NCI-H446 (cell line): Measurements from ENCODE around the gene MTUS2.

Source experiments
- DNase-seq, 2 experiments: peaks; one replicate each; lab custom pipeline; 2025; lab: John Stamatoyannopoulos, UW

Gene MTUS2

GRCh38 chr13:29108068-29108786 lies 288.1 kb downstream of the MTUS2 start:
- no peak for DNase-seq

GRCh38 chr13:29109987-29110386 lies 289.8 kb downstream of the MTUS2 start:
- no peak for DNase-seq

- DNase-seq: no peak
Observed at GRCh38 chr13:29111446-29111845, 291.3 kb downstream of the MTUS2 start.

- DNase-seq: no peak
Observed at GRCh38 chr13:29115842-29116241, 295.7 kb downstream of the MTUS2 start.

- no peak for DNase-seq
Observed at GRCh38 chr13:29117663-29118062, 297.5 kb downstream of the MTUS2 start.

GRCh38 chr13:29118471-29118870 lies 298.3 kb downstream of the MTUS2 start:
- no peak for DNase-seq

- DNase-seq: no peak
Observed at GRCh38 chr13:29125191-29125933, 305.2 kb downstream of the MTUS2 start.

- DNase-seq: no peak
Observed at GRCh38 chr13:29125934-29126424, 305.8 kb downstream of the MTUS2 start.

- DNase-seq: no peak
Observed at GRCh38 chr13:29129616-29130015, 309.5 kb downstream of the MTUS2 start.

GRCh38 chr13:29131159-29131558 lies 311.0 kb downstream of the MTUS2 start:
- DNase-seq: no peak

- DNase-seq: no peak
Observed at GRCh38 chr13:29131881-29132668, 311.9 kb downstream of the MTUS2 start.

- no peak for DNase-seq
Observed at GRCh38 chr13:29136341-29136740, 316.2 kb downstream of the MTUS2 start.

GRCh38 chr13:29137016-29137415 lies 316.9 kb downstream of the MTUS2 start:
- no peak for DNase-seq

GRCh38 chr13:29137995-29138394 lies 317.9 kb downstream of the MTUS2 start:
- no peak for DNase-seq

GRCh38 chr13:29140277-29140676 lies 320.1 kb downstream of the MTUS2 start:
- DNase-seq: no peak

- no peak for DNase-seq
Observed at GRCh38 chr13:29143847-29144246, 323.7 kb downstream of the MTUS2 start.

- DNase-seq: no peak
Observed at GRCh38 chr13:29154390-29154789, 334.3 kb downstream of the MTUS2 start.

GRCh38 chr13:29156136-29156535 lies 336.0 kb downstream of the MTUS2 start:
- no peak for DNase-seq

- no peak for DNase-seq
Observed at GRCh38 chr13:29159871-29160270, 339.7 kb downstream of the MTUS2 start.

- no peak for DNase-seq
Observed at GRCh38 chr13:29160862-29161261, 340.7 kb downstream of the MTUS2 start.

- no peak for DNase-seq
Observed at GRCh38 chr13:29161676-29162075, 341.5 kb downstream of the MTUS2 start.

GRCh38 chr13:29162638-29163235 lies 342.6 kb downstream of the MTUS2 start:
- no peak for DNase-seq
